A673 (cell line): Measurements from ENCODE around the gene FCER1G.

Experiments used
- CTCF ChIP-seq: fragments of 300-800, 200-600 bp; sonication (generic); conservative IDR thresholded peaks from 2 replicates; pipeline ENCODE4 v1.5.1; 2017; ENCODE audit warnings: low read depth, mild to moderate bottlenecking, antibody characterized with exemption, low read length, moderate library complexity, mixed read lengths
- EZH2 ChIP-seq: fragments of 200-600 bp; sonication (generic); IDR thresholded peaks from 2 replicates; pipeline ENCODE4 v1.6.1; 2017; ENCODE audit warnings: borderline replicate concordance, low read depth, mild to moderate bottlenecking, mixed read lengths, antibody characterized with exemption, low read length; ENCODE audit not compliant: poor library complexity, severe bottlenecking

GRCh38 chr1:161230762-161231161, 15.7 kb downstream of the FCER1G start:
- TF ChIP-seq CTCF = no peak
- no peak for TF ChIP-seq EZH2
